Prostate gland (tissue), 2 donors: ENCODE measurements around the gene ERN1.

Experiments
- CTCF ChIP-seq, 4 experiments: fragments of 200-600 bp in 2 of 4; fragments of 450-650 bp in 2 of 4; sonication (generic) in 2 of 4; IDR thresholded peaks; 1 replicate in 3 of 4; 2 replicates in 1 of 4; pipeline ENCODE4 v1.5.1; 2016 to 2019; ENCODE audit warnings: antibody characterized with exemption in 4 of 4, mild to moderate bottlenecking in 2 of 4, moderate library complexity in 2 of 4
- POLR2A ChIP-seq: fragments of 450-650 bp; IDR thresholded peaks from one replicate; pipeline ENCODE4 v1.6.1; 2016; ENCODE audit warnings: antibody characterized with exemption, mild to moderate bottlenecking

DNA sequence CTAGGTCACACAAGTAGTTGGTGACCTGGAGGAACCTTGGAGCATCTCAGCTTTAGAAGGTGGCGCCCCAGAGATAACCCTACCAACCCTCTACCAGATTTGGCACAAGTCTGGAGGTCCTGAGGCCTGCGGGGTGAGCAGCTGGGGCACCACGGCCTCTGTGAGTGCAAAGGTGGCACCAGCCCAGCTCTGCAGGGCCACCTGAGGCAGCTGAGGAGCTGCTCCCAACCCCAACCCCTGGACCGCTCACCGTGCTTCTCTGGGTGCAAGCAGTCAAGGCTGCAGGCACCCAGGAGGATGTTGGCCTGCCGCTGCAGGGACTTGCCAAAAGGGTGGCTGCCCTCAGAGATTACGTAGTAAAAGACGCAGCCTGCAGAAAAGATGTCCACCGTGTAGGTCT is 81.1 kb downstream of the ERN1 start:
- no peak for TF ChIP-seq CTCF (IDR thresholded peaks at IDR 0.05)
- TF ChIP-seq POLR2A = no peak
